Measurements from ENCODE around the gene GRK6.

The GRK6 gene

GRCh38 chr5:177429248-177430040 lies 3.0 kb downstream of the GRK6 start:
- Histone ChIP-seq H3K9ac (ENCODE audit: low read depth, low read length) (no peak overlapping the region), H3K4me1 (ENCODE audit: control insufficient read depth, insufficient read depth, low read length) (peaks cover 34% of the 10 kb centered on the region), H3K4me3 (ENCODE audit: low read length) (no peak overlapping the region), H3K36me3 (ENCODE audit: insufficient read depth, low read length) (peaks cover 33% of the 10 kb centered on the region), H3K27me3 (ENCODE audit: control insufficient read depth, insufficient read depth, low read length) (no peaks in the 10 kb centered on the region), H3K4me2 (ENCODE audit: low read length) (no peak overlapping the region), H3K9me3 (replicated peaks; ENCODE audit: low read length) (no peaks in the 10 kb centered on the region)

- no peak overlapping the region for H3K9ac ChIP-seq (ENCODE audit: low read depth, low read length)
These were observed 3.9 kb downstream of the GRK6 start for GRCh38 chr5:177430140-177430951.

GRCh38 chr5:177430972-177431316 lies 4.5 kb downstream of the GRK6 start:
- H3K9ac ChIP-seq (ENCODE audit: low read depth, low read length): no peak overlapping the region
- H3K4me1 ChIP-seq (ENCODE audit: control insufficient read depth, insufficient read depth, low read length): peaks cover 26% of the 10 kb centered on the region
- no peaks in the 10 kb centered on the region for H3K27me3 ChIP-seq (ENCODE audit: control insufficient read depth, insufficient read depth, low read length)
- H3K9me3 ChIP-seq (replicated peaks; ENCODE audit: low read length): no peaks in the 10 kb centered on the region
- no peak overlapping the region for H3K4me3 ChIP-seq (ENCODE audit: low read length)
- no peak overlapping the region for H3K4me2 ChIP-seq (ENCODE audit: low read length)
- H3K36me3 ChIP-seq (ENCODE audit: insufficient read depth, low read length): peaks cover 48% of the 10 kb centered on the region

More at GRCh38 chr5:177430140-177430951, 3.9 kb downstream of the GRK6 start:
- H3K36me3 ChIP-seq (ENCODE audit: insufficient read depth, low read length): peaks cover 42% of the 10 kb centered on the region
- peaks cover 31% of the 10 kb centered on the region for H3K4me1 ChIP-seq (ENCODE audit: control insufficient read depth, insufficient read depth, low read length)
- H3K4me2 ChIP-seq (ENCODE audit: low read length): no peak overlapping the region
- no peak overlapping the region for H3K4me3 ChIP-seq (ENCODE audit: low read length)
- no peaks in the 10 kb centered on the region for H3K27me3 ChIP-seq (ENCODE audit: control insufficient read depth, insufficient read depth, low read length)
- no peaks in the 10 kb centered on the region for H3K9me3 ChIP-seq (replicated peaks; ENCODE audit: low read length)

GRCh38 chr5:177431317-177432142 lies 5.1 kb downstream of the GRK6 start:
- peaks cover 26% of the 10 kb centered on the region for H3K4me1 ChIP-seq (ENCODE audit: control insufficient read depth, insufficient read depth, low read length)
- no peak overlapping the region for H3K4me3 ChIP-seq (ENCODE audit: low read length)
- H3K9me3 ChIP-seq (replicated peaks; ENCODE audit: low read length): no peaks in the 10 kb centered on the region
- peaks cover 51% of the 10 kb centered on the region for H3K36me3 ChIP-seq (ENCODE audit: insufficient read depth, low read length)
- H3K4me2 ChIP-seq (ENCODE audit: low read length): no peak overlapping the region
- no peaks in the 10 kb centered on the region for H3K27me3 ChIP-seq (ENCODE audit: control insufficient read depth, insufficient read depth, low read length)
- H3K9ac ChIP-seq (ENCODE audit: low read depth, low read length): no peak overlapping the region

- peaks cover 22% of the 10 kb centered on the region for H3K4me1 ChIP-seq (ENCODE audit: control insufficient read depth, insufficient read depth, low read length)
These were observed 5.8 kb downstream of the GRK6 start for GRCh38 chr5:177432143-177432838.

GRCh38 chr5:177432839-177433657 lies 6.6 kb downstream of the GRK6 start:
- no peaks in the 10 kb centered on the region for H3K27me3 ChIP-seq (ENCODE audit: control insufficient read depth, insufficient read depth, low read length)
- no peaks in the 10 kb centered on the region for H3K9me3 ChIP-seq (replicated peaks; ENCODE audit: low read length)
- no peak overlapping the region for H3K4me2 ChIP-seq (ENCODE audit: low read length)
- H3K36me3 ChIP-seq (ENCODE audit: insufficient read depth, low read length): peaks cover 61% of the 10 kb centered on the region
- peaks cover 14% of the 10 kb centered on the region for H3K4me1 ChIP-seq (ENCODE audit: control insufficient read depth, insufficient read depth, low read length)
- H3K4me3 ChIP-seq (ENCODE audit: low read length): no peak overlapping the region
- H3K9ac ChIP-seq (ENCODE audit: low read depth, low read length): no peak overlapping the region

More at GRCh38 chr5:177432143-177432838, 5.8 kb downstream of the GRK6 start:
- no peaks in the 10 kb centered on the region for H3K27me3 ChIP-seq (ENCODE audit: control insufficient read depth, insufficient read depth, low read length)
- no peak overlapping the region for H3K4me3 ChIP-seq (ENCODE audit: low read length)
- H3K36me3 ChIP-seq (ENCODE audit: insufficient read depth, low read length): peaks cover 55% of the 10 kb centered on the region
- no peak overlapping the region for H3K9ac ChIP-seq (ENCODE audit: low read depth, low read length)
- H3K4me2 ChIP-seq (ENCODE audit: low read length): no peak overlapping the region
- H3K9me3 ChIP-seq (replicated peaks; ENCODE audit: low read length): no peaks in the 10 kb centered on the region

- H3K36me3 ChIP-seq (ENCODE audit: insufficient read depth, low read length): peaks cover 66% of the 10 kb centered on the region
- H3K4me1 ChIP-seq (ENCODE audit: control insufficient read depth, insufficient read depth, low read length): peaks cover 12% of the 10 kb centered on the region
- H3K9me3 ChIP-seq (replicated peaks; ENCODE audit: low read length): no peaks in the 10 kb centered on the region
- H3K27me3 ChIP-seq (ENCODE audit: control insufficient read depth, insufficient read depth, low read length): no peaks in the 10 kb centered on the region
- no peak overlapping the region for H3K4me2 ChIP-seq (ENCODE audit: low read length)
- no peak overlapping the region for H3K4me3 ChIP-seq (ENCODE audit: low read length)
- H3K9ac ChIP-seq (ENCODE audit: low read depth, low read length): no peak overlapping the region
These were observed 7.3 kb downstream of the GRK6 start for GRCh38 chr5:177433658-177434217.

DNA sequence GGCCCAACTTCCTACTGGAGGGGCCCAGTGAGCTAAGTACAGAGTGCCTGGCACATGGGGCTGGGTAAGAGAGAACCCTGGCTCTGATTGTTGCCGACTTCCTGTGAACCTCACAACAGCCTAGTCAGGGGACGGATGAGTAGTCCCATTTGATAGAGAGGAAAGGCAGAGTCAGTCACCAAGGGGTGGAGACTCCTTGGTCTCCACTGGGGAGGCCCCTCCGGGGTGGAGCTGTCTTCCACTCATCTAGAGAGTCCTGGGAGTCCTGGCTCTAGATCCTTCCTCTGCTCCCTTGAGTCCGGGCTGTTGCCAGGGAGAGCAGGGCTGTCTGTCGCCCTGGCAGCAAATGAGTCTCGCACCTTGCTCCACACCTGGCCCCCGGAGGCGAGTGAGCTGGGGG lies 8.0 kb downstream of the GRK6 start:
- Histone ChIP-seq H3K9me3 (replicated peaks; ENCODE audit: low read length) (no peaks in the 10 kb centered on the region), H3K4me3 (ENCODE audit: low read length) (no peak overlapping the region), H3K27me3 (ENCODE audit: control insufficient read depth, insufficient read depth, low read length) (no peaks in the 10 kb centered on the region), H3K4me1 (ENCODE audit: control insufficient read depth, insufficient read depth, low read length) (peaks cover 12% of the 10 kb centered on the region), H3K9ac (ENCODE audit: low read depth, low read length) (no peak overlapping the region), H3K36me3 (ENCODE audit: insufficient read depth, low read length) (peaks cover 68% of the 10 kb centered on the region), H3K4me2 (ENCODE audit: low read length) (no peak overlapping the region)

DNA sequence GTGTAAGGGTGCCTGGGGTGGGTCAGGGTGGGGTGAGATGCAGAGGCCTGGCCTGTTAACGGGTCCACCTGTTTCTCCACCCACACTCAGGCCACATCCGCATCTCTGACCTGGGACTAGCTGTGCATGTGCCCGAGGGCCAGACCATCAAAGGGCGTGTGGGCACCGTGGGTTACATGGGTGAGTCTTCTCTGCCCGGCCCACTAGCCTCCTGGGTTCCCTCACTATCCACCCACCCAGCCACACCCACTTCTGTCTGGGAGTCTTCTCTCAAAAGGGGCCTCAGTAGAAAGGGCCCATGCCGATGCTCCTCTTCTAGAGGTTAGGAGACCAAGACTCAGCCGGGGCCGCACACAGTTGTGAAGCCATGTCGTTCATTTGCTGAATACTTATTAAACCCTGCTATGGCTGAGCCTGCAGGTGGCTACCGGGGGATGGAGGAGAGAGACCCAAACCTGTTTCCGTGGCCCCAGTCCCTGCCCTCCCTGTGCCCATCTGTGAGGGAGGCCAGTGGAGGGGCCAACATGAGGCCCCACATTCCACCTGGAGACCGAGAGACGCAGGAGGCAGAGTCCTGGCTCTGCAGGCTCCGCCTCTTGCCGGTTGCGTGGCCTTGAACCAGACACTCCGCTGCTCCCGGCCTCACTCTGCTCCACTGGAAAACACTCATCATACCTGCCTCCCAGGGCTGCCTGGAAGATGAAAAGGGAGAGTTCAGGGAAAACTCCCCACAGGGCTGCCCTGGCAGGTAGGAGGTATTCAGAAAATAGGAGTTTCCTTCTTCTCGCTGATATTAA lies 8.7 kb downstream of the GRK6 start:
- Histone ChIP-seq H3K9me3 (replicated peaks; ENCODE audit: low read length) (no peaks in the 10 kb centered on the region), H3K4me2 (ENCODE audit: low read length) (no peak overlapping the region), H3K36me3 (ENCODE audit: insufficient read depth, low read length) (peaks cover 68% of the 10 kb centered on the region), H3K27me3 (ENCODE audit: control insufficient read depth, insufficient read depth, low read length) (no peaks in the 10 kb centered on the region), H3K4me3 (ENCODE audit: low read length) (no peak overlapping the region), H3K9ac (ENCODE audit: low read depth, low read length) (no peak overlapping the region), H3K4me1 (ENCODE audit: control insufficient read depth, insufficient read depth, low read length) (peaks cover 12% of the 10 kb centered on the region)

Data from skeletal muscle satellite cell (primary cell).